T follicular helper cell (primary cell): Measurements from ENCODE around the gene MRC1.
"Not testable (repeated sequence)": the region's sequence is repeated elsewhere in the genome, so short reads cannot be mapped to it uniquely, and the experiment has no call there.

Experiments
- DNase-seq: peaks from one replicate; pipeline ENCODE4 v3.0.0-alpha.2; 2020; ENCODE audit warnings: low read depth

The MRC1 gene

GRCh38 chr10:17905491-17905890, 96.3 kb downstream of the MRC1 start:
- DNase-seq: no peak

DNA sequence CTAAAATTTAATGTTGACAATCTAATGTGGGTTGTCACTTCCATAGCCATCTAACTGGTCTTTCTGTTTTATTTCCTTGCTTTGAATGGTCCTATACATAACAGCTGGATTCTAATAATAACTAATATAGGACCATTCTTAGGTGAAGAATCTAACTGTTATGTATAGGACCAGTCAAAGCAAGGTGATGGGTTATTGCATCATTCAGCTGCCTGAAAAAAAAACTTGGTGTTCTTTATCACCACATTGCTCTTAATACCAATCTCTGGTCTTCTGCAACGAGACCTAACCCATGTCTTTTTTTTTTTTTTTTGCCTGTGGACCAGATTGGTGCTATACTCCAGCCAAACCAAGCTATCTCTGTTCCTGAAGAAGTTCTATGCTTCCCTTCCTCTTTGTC, 96.9 kb downstream of the MRC1 start:
- no peak for DNase-seq

GRCh38 chr10:17907641-17908040, 98.5 kb downstream of the MRC1 start:
- DNase-seq: no peak

DNA sequence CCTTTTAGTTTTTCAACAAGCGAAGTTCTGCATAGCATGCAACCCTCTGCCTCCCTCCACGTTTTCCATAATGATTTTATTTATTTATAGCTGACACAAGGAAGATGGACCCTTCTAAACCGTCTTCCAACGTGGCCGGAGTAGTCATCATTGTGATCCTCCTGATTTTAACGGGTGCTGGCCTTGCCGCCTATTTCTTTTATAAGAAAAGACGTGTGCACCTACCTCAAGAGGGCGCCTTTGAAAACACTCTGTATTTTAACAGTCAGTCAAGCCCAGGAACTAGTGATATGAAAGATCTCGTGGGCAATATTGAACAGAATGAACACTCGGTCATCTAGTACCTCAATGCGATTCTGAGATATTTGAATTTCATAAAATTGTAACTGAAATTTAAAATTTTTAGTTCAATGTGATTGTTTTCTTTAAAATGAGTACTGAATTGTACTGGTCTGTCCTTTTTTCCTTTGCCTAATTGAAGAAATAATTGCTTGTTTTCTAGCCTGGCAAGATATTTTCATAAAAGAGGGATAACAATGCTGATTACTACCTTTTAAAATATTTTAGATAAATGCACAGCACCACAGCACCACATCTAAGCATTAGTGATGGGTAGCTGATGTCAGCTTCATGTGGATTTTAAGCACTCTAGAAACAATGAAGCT, 101.1 kb downstream of the MRC1 start:
- DNase-seq: no peak

GRCh38 chr10:17912754-17913153, 103.6 kb downstream of the MRC1 start:
- DNase-seq: no peak

DNA sequence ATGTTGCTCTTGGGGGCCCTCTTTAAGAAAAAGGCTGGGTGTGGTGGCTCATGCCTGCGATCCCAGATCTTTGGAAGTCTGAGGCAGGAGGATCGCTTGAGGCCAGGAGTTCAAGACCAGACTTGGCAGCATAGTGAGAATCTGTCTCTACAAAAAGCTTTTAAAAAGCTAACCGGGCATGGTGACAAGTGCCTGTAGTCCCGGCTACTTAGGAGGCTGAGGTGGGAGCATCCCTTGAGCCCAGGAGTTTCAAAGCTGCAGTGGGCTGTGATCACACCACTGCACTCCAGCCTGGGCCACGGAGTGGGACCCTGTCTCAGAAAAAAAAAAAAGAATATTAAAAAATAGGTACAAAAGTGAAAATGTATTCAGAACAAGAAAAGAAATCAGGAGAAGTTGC, 104.5 kb downstream of the MRC1 start:
- DNase-seq: no peak

- DNase-seq: no peak
Measured at GRCh38 chr10:17914169-17915045, 105.3 kb downstream of the MRC1 start.

DNA sequence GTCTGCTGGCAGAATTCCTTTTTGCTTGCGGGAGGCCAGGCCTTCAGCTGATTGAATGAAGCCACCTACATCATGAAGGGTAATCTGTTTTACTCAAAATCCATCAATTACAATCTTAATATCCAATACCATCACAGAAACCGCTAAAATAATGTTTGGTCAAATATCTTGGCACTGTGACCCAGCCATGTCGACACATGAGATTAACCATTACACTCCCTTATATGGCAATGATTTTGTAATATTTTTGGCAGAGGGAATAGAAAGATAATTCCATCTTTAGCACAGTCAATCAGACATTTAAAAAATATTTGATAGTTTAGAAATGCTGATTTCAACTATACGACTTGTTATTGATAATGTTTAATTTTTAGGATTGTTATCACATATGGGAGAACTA, 106.0 kb downstream of the MRC1 start:
- DNase-seq: no peak

DNA sequence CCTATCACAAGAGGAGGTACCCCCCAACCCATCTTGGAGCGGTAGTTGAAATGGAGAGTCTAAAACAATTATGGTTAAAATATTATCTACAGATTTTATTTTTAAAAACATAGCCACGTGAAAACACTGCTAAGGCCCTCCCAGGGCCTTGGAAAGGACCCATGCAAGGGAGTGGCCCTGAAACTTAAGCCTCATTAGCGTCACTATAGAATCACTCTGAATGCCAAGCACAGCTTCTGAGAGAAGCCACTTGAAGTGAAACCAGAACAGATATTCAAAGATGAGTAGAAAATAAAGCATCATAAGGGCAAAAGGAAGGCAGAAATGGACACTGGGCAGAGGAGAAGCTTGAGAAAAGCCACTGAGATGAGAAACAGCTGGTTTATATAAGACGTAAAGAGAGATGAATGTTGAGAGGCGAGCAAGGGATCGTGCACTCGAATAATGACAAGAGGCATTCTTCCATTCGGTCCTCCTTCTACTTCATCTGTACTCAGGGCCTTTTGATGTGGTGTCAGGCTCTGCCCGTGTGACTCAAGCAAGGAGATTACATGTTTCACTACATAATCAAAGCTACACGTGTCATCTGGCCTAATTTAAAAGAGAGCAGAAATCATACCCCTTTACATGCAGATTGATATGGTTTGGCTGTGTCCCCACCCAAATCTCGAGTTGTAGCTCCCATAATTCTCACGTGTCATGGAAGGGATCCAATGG, 109.2 kb downstream of the MRC1 start:
- no peak for DNase-seq

DNA sequence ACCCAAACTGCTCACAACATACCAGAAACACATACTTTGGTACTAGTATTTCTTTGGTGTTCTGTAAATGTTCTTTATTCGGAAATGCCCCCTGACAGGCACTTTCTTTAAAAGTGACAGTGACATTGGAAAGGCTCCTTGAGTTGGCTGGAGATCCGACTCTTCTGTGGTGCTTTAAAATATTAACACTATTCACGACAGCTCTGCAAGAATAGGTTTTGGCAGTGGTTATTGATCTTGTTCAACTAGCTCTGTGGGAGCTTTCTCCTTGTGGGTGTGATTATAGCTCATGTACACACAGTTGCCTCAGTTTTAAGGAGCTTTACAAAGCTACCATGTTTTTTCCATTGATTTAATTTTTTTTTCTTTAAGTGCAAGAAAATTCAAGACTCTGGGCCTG, 112.2 kb downstream of the MRC1 start:
- no peak for DNase-seq

GRCh38 chr10:17923728-17924127, 114.6 kb downstream of the MRC1 start:
- DNase-seq: no peak

- no peak for DNase-seq
Measured at GRCh38 chr10:17943033-17943745, 134.0 kb downstream of the MRC1 start.

DNA sequence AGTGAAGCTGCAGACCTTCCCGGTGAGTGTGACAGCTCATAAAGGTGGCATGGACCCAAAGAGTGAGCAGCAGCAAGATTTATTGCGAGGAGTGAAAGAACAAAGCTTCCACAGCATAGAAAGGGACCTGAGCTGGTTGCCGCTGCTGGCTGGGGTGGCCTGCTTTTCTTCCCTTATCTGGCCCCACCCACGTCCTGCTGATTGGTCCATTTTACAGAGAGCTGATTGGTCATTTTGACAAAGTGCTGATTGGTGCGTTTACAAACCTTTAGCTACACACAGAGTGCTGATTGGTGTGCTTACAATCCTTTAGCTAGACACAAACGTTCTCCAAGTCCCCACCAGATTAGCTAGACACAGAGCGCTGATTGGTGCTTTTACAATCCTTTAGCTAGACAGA, 141.1 kb downstream of the MRC1 start:
- DNase-seq: not testable (repeated sequence)

DNA sequence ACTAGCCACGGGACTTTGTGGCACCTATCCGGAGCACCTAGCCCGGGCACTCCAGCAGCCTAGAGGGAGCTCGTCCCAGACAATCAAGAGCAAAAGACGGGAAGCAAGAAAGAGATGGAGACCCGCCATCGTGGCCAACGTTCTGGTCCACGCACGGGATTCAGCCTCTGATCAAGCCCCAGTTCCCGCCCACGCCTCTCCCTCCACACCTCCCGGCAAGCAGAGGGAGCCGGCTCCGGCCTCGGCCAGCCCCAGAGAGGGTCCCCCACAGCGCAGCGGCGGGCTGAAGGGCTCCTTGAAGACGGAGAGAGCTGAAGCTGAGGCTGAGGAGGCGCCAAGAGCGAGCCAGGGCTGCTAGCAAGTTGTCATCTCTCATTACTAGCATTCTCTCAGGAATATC, 141.6 kb downstream of the MRC1 start:
- no peak for DNase-seq

- DNase-seq: no peak
Measured at GRCh38 chr10:17951868-17952371, 142.8 kb downstream of the MRC1 start, which contains the start of gene SLC39A12. Gene SLC39A12, plus strand, starts transcription at chr10:17951918. Its CDS starts 1,359 bp downstream, at chr10:17953277.

DNA sequence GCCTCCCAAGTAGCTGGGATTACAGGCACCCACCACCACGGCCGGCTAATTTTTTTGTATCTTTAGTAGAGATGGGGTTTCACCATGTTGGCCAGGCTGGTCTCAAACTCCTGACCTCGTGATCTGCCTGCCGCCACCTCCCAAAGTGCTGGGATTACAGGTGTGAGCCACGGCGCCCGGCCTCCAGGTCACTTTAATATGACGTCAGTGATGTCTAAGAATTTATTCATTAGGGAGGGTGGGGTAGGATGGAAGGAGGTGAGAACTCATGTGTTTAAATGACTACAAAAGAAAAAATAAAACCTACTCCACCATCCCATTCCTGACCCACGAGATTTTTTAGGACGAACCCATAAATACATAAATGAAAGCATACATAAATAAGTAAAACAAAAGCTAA, 145.2 kb downstream of the MRC1 start:
- not testable (repeated sequence) for DNase-seq

DNA sequence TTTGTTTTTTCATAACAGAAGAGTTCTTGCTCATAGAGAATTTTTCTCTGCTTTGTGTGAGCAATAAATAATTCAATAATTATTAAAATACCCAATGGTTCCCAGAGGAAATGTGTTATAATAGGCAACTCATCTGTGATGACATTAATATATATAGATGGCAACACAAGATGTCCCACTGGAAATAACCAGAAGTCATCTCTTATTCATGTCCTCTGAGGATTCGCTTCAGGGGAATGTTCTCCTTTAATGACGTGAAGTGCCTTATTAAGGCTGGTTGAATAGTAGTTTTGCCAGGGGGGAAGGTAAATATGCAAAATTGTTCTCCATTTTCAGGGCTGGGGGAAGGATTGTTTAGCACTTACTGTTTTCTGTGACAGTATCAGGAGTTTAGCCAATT, 145.7 kb downstream of the MRC1 start:
- DNase-seq: no peak

GRCh38 chr10:17958049-17958448, 148.9 kb downstream of the MRC1 start:
- no peak for DNase-seq

- DNase-seq: no peak
Measured at GRCh38 chr10:17959870-17960269, 150.7 kb downstream of the MRC1 start.
